Frontal cortex (tissue), 4 donors: ENCODE results near the gene CAMK2B. TPM values are rescaled to one million over a fixed set of nuclear protein-coding genes. Genes with fewer than 3 reads are reported as not detected.
"Not testable (repeated sequence)": the region's sequence is repeated elsewhere in the genome, so short reads cannot be mapped to it uniquely, and the experiment has no call there.

ENCODE experiments used
- DNase-seq, 2 donors: peaks; one replicate each; pipeline ENCODE4 v3.0.0; 2012; ENCODE audit warnings: low spot score in 2 of 2
- FAIRE-seq: peaks from 2 replicates; lab custom pipeline; 2012; peaks lifted over from hg19 to GRCh38; lab: Jason Lieb, UNC
- total RNA-seq: library from RNA; depleted of rRNA; stranded (reverse); fragments of >200 nt; gene quantifications from one replicate; pipeline ENCODE4 v1.2.3, GENCODE V29; 2014
- donor health status: control.
- donor health status: control.
- donor health status: control.

Gene CAMK2B
- total RNA-seq, 1 donor from 2014 or later = 99.5 TPM

- DNase-seq = no peak
- no peak for FAIRE-seq
Measured at GRCh38 chr7:44187636-44188416, 137.6 kb downstream of the CAMK2B start.

GRCh38 chr7:44186736-44187135 lies 138.7 kb downstream of the CAMK2B start:
- FAIRE-seq = no peak
- DNase-seq = no peak

- FAIRE-seq (no peak), DNase-seq (no peak)
Measured at GRCh38 chr7:44185729-44186128, 139.7 kb downstream of the CAMK2B start.

- DNase-seq (no peak), FAIRE-seq (no peak)
Measured at GRCh38 chr7:44184873-44185446, 140.4 kb downstream of the CAMK2B start.

- DNase-seq (no peak), FAIRE-seq (no peak)
Measured at GRCh38 chr7:44184206-44184872, 141.1 kb downstream of the CAMK2B start.

- DNase-seq (no peak), FAIRE-seq (no peak)
Measured at GRCh38 chr7:44183386-44183785, 142.0 kb downstream of the CAMK2B start.

GRCh38 chr7:44182827-44183226 lies 142.6 kb downstream of the CAMK2B start:
- no peak for FAIRE-seq
- DNase-seq = no peak

- DNase-seq (no peak), FAIRE-seq (no peak)
Measured at GRCh38 chr7:44180631-44181030, 144.8 kb downstream of the CAMK2B start.

- no peak for DNase-seq
- FAIRE-seq = no peak
Measured at GRCh38 chr7:44177570-44178131, 147.7 kb downstream of the CAMK2B start.

- FAIRE-seq (no peak), DNase-seq (no peak)
Measured at GRCh38 chr7:44176486-44176885, 148.9 kb downstream of the CAMK2B start.

- FAIRE-seq (no peak), DNase-seq (no peak)
Measured at GRCh38 chr7:44175730-44176129, 149.7 kb downstream of the CAMK2B start.

GRCh38 chr7:44174694-44174948 lies 150.8 kb downstream of the CAMK2B start:
- not testable (repeated sequence) for FAIRE-seq, DNase-seq

- DNase-seq (no peak), FAIRE-seq (no peak)
Measured at GRCh38 chr7:44173911-44174693, 151.3 kb downstream of the CAMK2B start.

- DNase-seq = no peak
- no peak for FAIRE-seq
Measured at GRCh38 chr7:44172803-44173424, 152.5 kb downstream of the CAMK2B start.

- DNase-seq (no peak), FAIRE-seq (no peak)
Measured at GRCh38 chr7:44172352-44172751, 153.0 kb downstream of the CAMK2B start.

- DNase-seq, FAIRE-seq: not testable (repeated sequence)
Measured at GRCh38 chr7:44171901-44172300, 153.5 kb downstream of the CAMK2B start.

- FAIRE-seq (no peak), DNase-seq (no peak)
Measured at GRCh38 chr7:44167920-44168319, 157.5 kb downstream of the CAMK2B start.
